GM19438 (cell line): ENCODE results near the gene CD151.
A peak's percentile ranks its signal among the peaks of the same experiment; 100 is the strongest.

Experiments
- ATAC-seq: cut with Tn5 transposase; IDR thresholded peaks from one replicate; pipeline ENCODE4 v1.9.1; 2021; ENCODE audit warnings: low read depth; ENCODE audit not compliant: unreplicated experiment

Gene CD151

DNA sequence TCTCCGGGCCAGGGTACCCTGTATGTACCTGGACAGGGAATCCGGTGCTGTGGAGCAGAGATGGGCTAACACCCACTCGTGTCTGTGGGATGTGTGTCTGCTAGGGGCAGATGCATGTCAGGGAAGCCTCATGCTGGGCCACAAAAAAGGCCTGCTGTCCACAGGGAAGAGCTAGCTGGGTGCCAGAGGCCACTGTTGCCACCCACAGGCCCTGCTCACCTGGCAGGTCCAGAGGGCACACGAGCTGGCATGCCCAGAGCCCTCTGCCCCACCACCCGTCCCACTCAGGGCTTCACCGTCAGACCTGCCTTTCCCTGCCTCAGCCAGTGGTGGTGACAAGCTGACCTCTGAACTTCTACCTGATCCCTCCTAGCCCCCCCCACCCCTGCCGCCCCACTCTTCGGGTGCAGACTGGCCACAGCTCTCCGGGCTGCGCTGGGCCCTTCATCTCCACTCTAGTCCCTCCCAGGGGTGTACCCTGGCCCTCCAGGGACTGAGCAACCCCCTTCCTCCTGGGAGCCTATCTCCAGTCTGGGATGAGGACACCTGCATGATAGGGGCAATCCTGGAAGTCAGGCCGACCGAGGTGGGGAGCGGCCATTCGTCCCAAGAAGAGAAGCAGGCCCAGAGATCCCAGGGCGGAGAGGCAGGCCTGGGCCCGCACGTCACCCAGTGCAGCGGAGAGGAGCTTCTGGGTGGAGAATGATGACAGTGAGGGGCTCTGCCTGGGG is 36.0 kb upstream of the CD151 start:
- ATAC-seq = no peak

DNA sequence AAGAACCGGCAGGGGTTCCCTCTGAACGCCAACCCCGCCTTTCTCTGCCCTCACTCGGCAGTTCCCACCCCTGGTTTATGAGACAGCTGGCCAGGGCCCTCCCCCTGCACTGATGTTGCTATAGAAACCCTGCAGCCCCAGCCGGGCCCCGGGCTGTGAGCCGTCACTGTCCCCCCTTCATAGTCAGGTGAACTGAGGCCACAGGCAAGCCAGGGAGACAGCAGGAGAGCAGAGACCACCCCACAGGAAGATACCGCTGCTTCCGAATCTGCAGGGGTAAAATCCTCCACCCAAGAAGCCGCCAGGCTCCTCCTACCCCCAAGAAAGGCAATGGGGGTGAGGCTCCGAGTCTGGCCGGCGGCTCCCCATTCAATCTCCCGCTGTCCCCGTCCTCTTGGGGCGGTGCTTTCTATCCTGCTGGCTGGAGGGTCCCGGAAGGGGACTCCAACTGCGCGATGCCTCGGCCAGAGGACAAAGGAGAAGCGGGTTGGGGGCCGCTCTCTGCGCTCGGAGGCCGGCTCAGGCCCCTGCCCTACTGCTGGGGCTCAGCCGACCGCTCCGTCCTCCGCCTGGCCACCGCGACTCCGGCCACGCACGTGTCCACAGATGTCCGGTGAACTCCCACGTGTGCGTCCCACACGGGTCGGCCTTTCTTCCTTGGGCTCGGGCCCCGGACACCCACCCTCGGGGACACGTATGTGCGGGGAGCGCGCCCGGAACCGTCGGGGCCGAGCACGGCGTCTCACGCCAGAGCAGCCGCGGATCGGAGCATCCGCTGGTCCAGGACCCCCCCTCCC is 35.3 kb upstream of the CD151 start:
- ATAC-seq = peak; percentile 42

DNA sequence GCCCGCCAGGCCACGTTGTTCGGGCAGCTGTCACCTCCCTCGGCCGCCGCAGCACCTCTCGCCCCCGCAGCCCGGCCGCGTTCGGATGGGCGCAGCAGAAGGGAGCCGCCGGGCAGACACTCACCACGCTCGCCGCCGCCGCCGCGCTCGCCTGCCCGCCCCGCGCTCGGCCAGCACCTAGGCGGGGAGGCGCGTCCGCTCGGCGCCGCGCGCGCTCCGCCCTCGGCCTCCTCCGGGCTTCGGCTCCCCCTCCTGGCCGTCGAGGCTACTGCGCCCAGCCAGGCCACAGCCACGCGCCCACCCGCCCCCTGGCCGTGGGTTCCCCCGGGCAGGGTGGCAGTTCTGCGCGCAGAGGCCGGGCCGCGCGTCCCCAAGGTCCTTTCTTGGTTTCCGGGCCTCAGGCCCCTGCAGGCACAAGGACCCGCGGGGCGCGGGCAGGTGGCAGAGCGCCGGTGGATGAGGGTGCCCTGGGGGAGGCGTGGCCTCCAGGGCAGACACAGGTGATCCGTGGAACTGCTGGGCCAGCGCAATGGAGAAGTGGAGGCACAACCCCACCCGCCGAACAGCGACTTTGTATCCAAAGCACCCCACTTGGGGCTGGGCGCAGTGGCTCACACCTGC is 34.5 kb upstream of the CD151 start, which contains the start of gene SLC25A22:
Gene SLC25A22 (minus strand): TSS at position 189 of the 621 bp plus-strand sequence. CDS start 3,275 bp downstream, outside the sequence.
- peak; percentile 50 for ATAC-seq

DNA sequence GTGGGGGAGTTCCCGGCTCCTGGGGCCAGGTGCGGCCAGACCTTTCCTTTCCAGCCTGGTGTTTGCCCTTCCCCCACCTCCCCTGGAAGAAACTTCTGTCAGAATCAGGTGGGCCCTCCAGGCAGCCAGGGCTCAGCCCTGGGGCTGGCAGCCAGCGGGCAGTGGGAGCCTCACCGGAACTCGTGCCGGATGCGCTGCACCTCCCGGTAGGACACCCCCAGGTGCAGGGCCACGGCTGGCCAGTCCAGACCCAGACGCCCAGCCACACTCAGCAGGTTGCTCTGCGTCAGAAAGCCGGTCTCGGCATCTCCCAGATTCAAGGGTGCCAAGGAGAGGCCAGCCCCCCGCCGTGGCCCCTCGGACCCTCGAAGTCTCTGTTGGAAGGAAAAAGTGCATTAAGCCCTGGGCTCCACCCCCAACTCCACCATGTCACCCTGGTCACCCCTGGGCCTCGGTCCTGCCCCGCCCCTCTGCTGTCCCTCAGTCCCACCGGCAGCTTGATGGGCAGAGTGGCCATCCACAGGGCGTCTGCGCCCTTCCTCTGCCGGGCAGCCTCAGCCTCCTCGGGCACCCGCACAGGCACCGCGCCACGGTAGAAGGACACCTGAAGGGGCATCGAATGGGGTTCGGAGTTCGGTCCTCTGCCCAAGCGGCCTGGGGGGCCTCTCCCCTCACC is 33.0 kb upstream of the CD151 start:
- ATAC-seq = no peak

DNA sequence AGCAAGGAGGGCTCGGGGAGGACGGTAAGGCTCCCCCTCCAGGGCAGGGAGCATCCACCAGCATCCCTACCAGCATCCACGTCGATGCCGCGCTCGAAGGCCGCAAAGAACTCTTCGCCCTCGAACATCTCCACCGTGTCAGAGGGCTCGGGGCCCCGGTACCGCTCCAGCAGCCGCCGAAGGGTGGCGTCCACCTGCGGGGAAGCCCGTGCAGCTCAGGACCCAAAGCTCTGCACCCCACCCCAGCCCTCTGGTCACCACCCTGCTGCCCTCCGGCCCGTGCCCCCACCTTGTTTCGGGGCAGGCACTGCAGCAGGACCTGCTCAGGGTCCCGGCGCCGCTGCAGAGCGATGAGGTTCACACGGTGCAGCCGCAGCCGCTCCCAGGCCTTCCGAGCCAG is 32.3 kb upstream of the CD151 start:
- no peak for ATAC-seq

DNA sequence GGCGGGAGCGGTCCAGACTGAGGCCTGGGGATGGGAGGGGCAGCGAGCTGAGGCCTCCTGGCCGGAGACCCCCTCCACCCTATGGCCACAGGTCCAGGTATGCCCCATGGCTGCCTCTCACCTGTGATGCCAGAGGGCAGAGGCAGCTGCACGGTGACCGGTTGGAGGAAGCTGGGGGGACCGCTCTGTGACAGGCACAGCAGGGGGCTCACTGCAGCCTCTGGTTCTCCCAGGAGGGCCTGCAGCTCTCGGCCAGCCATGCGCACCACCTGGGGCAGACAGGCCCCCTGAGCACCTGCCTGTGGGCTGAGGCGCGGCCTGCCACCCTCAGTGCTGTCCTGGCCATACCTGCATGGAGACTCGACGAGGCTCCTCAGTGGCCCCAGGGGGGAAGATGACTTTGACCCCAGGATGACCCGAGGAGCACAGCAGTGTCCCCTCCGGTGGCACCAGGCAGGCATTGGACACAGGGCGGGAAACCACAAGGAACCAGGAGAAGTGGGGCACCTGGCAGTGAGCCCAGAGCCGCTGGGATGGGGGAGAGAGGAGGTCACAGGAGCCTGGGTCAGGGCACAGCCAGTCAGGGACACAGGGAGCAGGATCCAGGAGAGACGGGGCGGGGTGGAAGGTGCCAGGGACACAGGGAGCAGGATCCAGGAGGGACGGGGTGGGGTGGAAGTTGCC is 31.5 kb upstream of the CD151 start:
- ATAC-seq = no peak

DNA sequence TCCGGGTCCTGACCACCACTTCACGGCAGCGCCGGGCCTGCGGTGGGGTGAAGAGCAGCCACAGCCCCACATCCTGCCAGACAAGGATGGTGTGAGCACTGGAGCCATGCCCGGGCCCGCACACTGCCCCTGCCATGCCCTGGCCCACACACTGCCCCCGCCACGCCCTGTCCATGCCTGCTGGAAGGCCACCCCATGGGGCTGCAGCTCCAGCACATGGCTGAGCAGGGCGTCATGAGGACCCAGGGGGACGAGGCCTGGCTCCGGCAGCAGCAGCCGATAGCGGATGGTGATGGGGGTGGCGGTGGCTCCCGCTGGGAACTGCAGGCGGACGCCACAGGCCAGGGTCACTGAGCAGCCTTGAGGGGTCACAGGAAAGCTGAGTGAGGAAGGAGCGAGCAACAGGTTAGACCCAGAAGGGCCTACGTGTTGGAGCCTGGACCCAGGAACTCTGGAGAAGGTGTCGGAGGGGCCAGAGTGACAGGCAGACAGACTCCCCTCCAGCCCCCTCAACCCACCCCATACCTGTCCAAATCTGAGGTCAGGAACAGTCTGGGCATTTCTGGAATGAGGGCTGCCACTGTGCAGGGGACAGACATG is 30.6 kb upstream of the CD151 start:
- no peak for ATAC-seq

DNA sequence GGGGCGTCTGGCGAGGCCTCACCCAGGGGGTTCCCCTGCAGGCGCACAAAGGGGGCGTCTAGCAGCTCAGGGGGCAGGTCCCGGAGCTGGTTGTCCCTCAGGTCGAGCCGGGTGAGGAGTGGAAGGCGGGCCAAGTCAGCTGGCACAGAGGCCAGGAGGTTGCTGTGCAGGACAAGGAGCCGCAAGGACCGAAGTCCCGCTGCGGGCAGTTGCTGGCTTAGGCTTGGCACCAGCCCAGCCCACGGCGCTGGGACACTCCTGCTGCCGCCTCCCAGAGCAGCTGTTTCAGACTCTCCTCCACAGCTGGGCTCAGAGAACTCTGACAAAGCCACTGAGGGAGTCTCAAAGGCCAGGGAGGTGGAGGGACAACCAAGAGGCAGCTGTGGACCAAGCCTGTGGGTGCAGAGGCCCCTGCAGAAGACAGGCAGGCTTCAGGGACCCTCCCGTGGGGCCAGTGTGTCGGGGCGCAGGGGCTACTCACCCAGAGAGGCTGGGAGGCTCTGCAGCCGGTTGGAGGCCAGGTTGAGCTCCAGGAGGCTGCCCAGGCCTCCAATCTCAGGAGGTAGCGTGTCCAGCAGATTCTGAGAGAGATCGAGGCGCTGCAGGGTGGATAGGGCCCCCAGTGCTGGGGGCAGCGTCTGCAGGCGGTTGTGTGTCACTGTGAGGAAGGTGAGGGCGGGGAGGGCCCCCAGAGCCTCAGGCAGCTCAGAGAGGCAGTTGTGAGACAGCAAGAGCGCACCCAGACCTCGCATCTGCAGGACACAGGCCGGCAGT is 29.9 kb upstream of the CD151 start:
- no peak for ATAC-seq

DNA sequence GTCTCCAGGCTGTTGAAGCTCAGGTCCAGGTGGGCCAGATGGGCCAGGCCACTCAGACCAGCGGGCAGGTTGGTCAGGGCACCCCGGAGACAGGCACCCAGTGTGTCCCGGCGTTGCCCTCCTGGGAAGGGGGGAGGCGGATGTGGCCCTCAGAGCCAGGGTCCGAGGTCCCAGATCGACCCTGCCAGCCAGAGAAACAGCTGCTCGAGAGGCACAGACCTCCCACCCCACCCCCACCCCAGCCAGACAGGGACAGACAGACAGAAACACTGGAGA is 29.3 kb upstream of the CD151 start:
- no peak for ATAC-seq

DNA sequence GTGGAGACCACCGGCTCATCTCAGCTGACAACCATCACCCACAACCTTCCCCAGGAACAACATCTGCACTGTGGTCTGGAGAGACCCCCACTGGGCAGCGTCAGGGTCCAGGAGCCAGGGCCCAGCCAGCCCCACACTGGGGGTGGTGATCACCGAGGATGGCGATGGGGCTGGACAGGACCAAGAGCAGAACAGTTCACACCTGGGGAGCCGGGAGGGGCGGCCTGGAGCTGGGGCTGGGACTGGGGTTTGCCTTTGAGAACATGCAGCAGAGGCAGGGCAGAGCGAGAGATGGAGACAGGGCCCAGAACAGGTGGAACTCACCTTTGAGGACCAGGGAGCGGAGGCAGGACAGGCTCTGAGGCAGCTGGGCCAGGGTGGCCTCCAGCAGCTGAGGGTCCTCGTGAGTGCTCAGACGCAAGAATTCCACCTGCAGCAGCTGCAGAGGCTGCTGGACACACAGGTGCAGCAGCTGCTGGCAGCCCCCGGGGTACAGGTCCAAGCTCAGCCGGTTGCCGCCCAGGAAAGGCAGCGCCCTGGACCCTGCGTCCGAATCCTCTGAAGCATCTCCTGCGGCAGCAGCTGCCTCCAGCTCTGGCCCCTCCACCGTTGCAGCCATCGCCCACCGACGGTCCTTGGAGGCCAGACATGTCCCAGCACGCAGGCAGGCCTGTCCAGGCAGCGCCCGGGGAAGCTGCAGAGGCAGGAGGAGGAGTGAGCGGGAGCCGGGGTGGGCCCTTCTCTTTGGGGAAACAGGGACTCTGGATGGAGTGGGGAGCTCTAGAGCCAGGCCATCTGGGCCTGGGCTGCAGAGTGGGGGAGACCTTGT is 28.8 kb upstream of the CD151 start:
- ATAC-seq = no peak

DNA sequence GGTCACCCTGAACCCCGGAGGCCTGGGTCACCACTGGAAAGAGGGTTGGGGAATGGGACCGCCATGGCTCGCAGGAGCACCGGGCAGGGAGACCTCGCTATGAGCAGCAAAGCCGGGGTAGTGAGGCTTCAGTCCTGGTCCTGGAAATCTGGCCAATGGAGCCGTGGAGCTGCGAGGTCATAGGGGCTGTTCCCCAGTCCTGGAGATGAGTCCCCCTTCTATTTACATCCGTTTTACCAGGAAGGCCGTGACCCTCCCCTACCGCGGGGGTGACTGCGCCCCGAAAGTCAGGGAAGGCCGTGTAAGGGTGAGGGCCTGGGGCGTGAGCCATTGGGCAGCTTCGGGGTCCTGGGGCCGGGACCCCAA is 28.2 kb upstream of the CD151 start:
- ATAC-seq = no peak

DNA sequence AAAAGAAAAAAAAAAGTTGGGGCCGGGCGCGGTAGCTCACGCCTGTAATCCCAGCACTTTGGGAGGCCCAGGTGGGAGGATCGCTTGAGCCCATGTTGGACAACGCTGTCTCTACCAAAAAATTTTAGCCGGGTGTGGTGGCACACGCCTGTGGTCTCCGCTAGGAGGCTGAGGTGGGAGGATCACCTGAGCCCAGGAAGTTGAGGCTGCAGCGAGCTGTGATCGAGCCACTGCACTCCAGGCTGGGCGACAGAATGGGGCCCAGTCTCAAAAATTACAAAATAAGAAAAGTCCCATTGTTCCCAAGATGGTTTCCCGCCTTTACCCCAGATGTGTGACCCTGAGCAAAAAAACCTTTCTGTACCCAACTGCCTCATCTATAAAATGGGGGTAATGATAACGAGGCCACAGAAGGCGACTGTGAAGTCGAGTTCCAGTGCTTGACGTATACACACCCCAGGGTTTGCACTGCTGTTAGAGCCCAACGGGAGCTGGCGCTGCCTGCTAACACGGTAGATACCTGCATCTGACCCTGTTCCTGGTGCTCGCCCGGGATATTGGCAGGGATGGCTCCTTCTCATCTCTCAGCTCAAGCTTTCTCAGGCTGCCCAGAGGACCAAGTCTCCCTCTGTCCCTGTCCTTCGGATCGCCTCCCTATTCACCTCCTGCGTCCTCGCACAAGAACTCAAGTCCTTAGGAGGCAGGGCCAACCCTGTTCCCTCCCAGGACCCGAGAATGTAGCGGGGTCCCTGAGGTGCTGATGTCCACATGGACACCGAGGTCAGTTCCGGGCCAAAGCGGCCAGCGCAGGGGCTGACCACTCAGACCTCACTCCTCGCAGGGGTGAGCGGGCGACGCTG is 24.1 kb upstream of the CD151 start:
- no peak for ATAC-seq

DNA sequence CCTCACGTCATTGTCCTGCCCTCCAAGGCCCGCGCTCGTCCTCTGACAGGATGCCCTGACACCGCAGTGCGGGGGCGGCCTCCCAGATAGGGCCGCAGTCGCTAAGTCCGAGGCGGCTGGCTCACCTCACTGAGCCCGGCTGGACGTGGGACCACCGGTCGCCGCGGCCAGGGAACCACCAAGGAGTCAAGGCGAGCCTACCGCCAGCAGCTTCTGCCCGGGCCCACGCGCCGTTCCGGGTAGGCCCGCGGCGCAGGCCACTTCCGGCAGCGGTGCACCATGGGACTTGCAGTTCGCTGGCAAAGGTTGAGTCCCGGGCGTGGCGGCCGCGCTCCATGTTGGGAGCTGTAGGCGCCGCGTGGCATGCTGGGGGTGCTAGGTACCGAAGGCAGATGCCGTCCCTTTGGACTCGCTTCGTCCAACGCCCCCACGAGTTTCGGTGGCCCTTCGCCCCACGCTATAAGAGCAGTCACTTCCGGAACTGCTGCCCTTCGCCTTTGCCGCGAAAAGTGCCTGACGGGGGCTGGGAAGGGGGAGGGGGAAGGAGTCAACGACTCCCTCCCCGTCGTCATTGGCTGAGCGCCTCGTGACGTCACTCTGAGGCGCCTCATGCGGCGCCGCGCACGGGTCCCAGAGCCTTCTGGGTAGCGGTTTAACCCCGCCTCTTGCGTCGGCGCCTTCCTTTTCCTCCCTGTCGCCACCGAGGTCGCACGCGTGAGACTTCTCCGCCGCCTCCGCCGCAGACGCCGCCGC is 23.3 kb upstream of the CD151 start, which contains the start of gene RPLP2:
Gene RPLP2 (plus strand): TSS at position 681 of the 753 bp plus-strand sequence. CDS start 268 bp downstream, outside the sequence.
- peak; percentile 61 for ATAC-seq

DNA sequence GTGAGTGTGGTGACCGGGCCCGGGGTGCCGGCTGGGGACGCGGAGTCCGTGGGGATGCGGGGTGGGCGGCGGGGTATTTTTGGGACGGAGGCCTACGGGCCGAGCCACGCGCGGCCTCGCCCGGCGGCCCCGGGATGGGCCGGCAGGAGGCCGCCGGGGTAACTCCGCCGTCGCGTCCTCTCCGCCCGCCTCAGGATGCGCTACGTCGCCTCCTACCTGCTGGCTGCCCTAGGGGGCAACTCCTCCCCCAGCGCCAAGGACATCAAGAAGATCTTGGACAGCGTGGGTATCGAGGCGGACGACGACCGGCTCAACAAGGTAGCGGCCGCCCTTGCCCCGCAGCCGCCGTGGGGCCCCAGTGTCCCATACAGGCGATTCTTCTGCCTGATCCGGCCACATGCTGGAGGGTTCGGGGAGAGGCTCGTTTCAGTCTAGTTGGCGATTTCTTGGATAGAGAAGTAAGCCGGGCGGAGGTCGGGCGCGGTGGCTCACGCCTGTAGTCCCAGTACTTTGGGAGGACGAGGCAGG is 22.6 kb upstream of the CD151 start:
- ATAC-seq = peak; percentile 6

DNA sequence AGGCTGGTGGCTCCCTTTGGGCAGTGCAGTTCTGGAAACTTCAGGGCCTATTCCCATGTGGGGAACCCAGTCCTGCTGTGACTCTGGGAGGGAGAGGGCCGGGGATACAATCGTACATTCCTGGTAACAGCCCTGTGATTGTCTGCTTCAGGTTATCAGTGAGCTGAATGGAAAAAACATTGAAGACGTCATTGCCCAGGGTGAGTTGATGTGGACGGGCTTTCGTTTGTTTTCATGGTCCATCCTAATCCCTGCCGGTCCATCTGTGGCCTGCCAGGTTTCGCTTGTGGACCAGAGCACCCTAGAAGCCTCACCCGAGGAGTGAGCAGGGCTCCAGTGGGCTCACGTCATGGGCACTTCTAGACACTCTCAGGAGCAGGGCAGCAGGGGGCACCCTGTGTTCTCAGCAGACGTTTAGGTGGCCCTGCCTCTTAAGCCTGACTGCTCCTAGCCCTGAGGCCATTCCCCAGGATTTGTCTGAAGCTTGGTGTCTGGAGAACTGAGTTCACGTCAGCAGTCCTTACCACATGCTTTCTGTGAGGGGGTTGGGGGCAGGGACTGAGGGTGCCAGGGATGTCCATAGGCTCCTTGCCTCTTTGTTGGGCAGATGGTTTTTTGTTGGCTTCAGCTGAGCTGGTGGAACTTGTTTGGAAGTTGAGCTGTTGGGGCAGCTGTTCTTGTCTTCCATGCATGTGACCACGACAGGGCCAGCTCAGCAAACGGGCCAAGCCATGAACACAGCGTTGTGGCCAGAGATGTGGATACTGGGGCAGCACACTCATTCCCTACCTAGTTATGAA is 21.1 kb upstream of the CD151 start:
- ATAC-seq = no peak

DNA sequence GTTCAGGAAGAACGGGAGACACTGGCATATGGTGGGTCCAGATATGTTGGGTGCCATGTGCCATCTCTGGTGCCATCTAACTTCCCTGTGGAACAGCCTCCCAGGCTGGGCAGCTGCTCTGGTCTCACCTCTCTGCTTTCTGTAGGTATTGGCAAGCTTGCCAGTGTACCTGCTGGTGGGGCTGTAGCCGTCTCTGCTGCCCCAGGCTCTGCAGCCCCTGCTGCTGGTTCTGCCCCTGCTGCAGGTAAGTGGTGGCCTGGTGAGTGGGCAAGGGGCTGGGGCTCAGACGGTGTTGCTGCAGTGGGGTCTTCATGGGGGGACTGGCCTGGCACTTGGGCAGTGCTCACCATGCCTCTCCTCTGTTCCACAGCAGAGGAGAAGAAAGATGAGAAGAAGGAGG is 20.4 kb upstream of the CD151 start:
- no peak for ATAC-seq
